Measurements from ENCODE around the gene NLN. TPM values are rescaled to one million over a fixed set of nuclear protein-coding genes. Genes with fewer than 3 reads are reported as not detected.

The NLN gene
- total and polyA plus RNA-seq, 2 of the 4 experiments (the other 2 are of a cell fraction), result 19.1 to 37.1 TPM

DNA sequence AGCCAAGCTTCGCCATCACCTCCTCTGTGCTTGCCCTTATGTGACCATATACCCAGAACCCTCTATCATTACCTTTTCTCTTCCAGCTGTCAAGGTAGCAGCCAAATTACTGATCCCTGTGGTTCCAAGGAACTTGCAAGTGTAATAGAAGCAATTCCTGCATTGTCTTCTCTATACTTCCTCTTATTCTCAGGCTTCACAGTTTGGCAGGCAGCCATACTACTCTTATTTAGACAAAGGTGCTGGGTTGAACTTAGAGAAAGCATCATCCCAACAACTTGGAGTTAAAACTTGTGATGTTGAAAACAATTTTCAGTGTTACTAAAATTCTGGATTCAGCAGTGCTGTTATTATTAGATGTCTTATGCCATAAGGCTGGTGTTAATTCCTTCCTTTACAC, 93.2 kb downstream of the NLN start:
- H2BK5ac ChIP-seq (ENCODE audit: low read depth, low read length, poor library complexity, severe bottlenecking), result no peak overlapping the region
- DNase-seq, result no peak
- POLR2A ChIA-PET (ENCODE audit: unreplicated experiment), result no interaction called here

More for the DNA sequence above, 93.2 kb downstream of the NLN start:
- Histone ChIP-seq H3K4ac (ENCODE audit: low read depth, low read length) (no peak overlapping the region), H3K36me3 (ENCODE audit: control insufficient read depth, insufficient read depth, low read length) (peaks cover 7% of the 10 kb centered on the region), H4K5ac (ENCODE audit: low read depth, low read length) (no peak overlapping the region), H3K4me2 (ENCODE audit: low read depth, low read length) (no peak overlapping the region), H2AFZ (replicated peaks; ENCODE audit: low read length, poor library complexity) (no peak overlapping the region), H3K14ac (replicated peaks; ENCODE audit: low read depth, low read length) (no peak overlapping the region), H3K4me3 (ENCODE audit: insufficient read depth, low read depth, low read length) (no peak overlapping the region), H2BK15ac (ENCODE audit: low read depth, low read length) (no peak overlapping the region), H3K23ac (ENCODE audit: low read depth, low read length) (no peak overlapping the region), H3K27ac (ENCODE audit: insufficient read depth, low read length) (no peak overlapping the region), H3K56ac (ENCODE audit: extremely low read depth, insufficient read depth, low read length) (no peak overlapping the region), H4K8ac (ENCODE audit: low read depth in 2 of 2, low read length in 2 of 2) (no peak overlapping the region), H3K9me1 (ENCODE audit: insufficient read depth, low read length) (peaks cover 1% of the 10 kb centered on the region; the same call in 1 of the 2 replicates), H2AK9ac (replicated peaks; ENCODE audit: low read depth, low read length, poor library complexity) (no peak overlapping the region), H4K20me1 (ENCODE audit: insufficient read depth, low read length) (no peaks in the 10 kb centered on the region), H3K4me1 (ENCODE audit: control insufficient read depth, insufficient read depth, low read length) (peaks cover 7% of the 10 kb centered on the region), H3K9ac (ENCODE audit: low read depth, low read length) (no peak overlapping the region), H4K91ac (ENCODE audit: insufficient read depth, low read depth, low read length) (peak overlapping the region; percentile 18; the same call in 1 of the 2 replicates), H3K79me1 (ENCODE audit: low read depth in 1 of 2, low read length in 2 of 2) (peaks cover 0 to 13% of the 10 kb centered on the region in 2 experiments; a peak in 2 of 4 replicates), H2BK120ac (ENCODE audit: low read depth, low read length) (no peak overlapping the region), H3K27me3 (ENCODE audit: control insufficient read depth, insufficient read depth, low read length) (no peaks in the 10 kb centered on the region), H2BK20ac (ENCODE audit: low read depth, low read length) (no peak overlapping the region), H2AK5ac (ENCODE audit: low read depth, low read length) (peak overlapping the region; percentile 27; the same call in 1 of the 2 replicates), H3K9me3 (ENCODE audit: control insufficient read depth, insufficient read depth, low read length) (no peaks in the 10 kb centered on the region), H3K18ac (ENCODE audit: low read depth, low read length) (no peak overlapping the region)
- in situ Hi-C loops (cut with MboI; ENCODE audit: low sequenced_read_pairs), result no loop called here
- CTCF ChIA-PET, result interaction anchor here (0.7 kb wide), 1 partner anchor 147 kb away, joined by 3 read pairs; no protein-coding TSS in a partner anchor
- ATAC-seq (ENCODE audit: low read depth), result no peak
- TF ChIP-seq MAFK (IDR thresholded peaks at IDR 0.05; ENCODE audit: low read depth, low read length) (no peak), RFX5 (IDR thresholded peaks at IDR 0.05; ENCODE audit: low read depth, low read length) (no peak), BHLHE40 (IDR thresholded peaks at IDR 0.05; ENCODE audit: low read depth, low read length) (no peak), FOS (IDR thresholded peaks at IDR 0.05; ENCODE audit: low read depth, low read length) (no peak), MAZ (IDR thresholded peaks at IDR 0.05; ENCODE audit: borderline replicate concordance, low read depth, low read length) (no peak), RCOR1 (IDR thresholded peaks at IDR 0.05; ENCODE audit: insufficient replicate concordance, low read length) (no peak), NFE2L2 (IDR thresholded peaks at IDR 0.05; ENCODE audit: low read depth, low read length) (no peak), RAD21 (IDR thresholded peaks at IDR 0.05; ENCODE audit: low read length) (no peak), MXI1 (IDR thresholded peaks at IDR 0.05; ENCODE audit: borderline replicate concordance, low read depth, low read length) (no peak), CEBPB (IDR thresholded peaks at IDR 0.05; ENCODE audit: low read depth, low read length) (no peak), CHD1 (IDR thresholded peaks at IDR 0.05; ENCODE audit: low read depth, low read length) (no peak), SMC3 (IDR thresholded peaks at IDR 0.05; ENCODE audit: low read depth, low read length) (no peak), POLR2A (IDR thresholded peaks at IDR 0.05; ENCODE audit: low read depth, low read length) (no peak)
- TF ChIP-seq, protein P1, sequence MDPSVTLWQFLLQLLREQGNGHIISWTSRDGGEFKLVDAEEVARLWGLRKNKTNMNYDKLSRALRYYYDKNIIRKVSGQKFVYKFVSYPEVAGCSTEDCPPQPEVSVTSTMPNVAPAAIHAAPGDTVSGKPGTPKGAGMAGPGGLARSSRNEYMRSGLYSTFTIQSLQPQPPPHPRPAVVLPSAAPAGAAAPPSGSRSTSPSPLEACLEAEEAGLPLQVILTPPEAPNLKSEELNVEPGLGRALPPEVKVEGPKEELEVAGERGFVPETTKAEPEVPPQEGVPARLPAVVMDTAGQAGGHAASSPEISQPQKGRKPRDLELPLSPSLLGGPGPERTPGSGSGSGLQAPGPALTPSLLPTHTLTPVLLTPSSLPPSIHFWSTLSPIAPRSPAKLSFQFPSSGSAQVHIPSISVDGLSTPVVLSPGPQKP (IDR thresholded peaks at IDR 0.05; ENCODE audit: borderline replicate concordance, low read depth, low read length), result no peak
- TF ChIP-seq, protein P2, sequence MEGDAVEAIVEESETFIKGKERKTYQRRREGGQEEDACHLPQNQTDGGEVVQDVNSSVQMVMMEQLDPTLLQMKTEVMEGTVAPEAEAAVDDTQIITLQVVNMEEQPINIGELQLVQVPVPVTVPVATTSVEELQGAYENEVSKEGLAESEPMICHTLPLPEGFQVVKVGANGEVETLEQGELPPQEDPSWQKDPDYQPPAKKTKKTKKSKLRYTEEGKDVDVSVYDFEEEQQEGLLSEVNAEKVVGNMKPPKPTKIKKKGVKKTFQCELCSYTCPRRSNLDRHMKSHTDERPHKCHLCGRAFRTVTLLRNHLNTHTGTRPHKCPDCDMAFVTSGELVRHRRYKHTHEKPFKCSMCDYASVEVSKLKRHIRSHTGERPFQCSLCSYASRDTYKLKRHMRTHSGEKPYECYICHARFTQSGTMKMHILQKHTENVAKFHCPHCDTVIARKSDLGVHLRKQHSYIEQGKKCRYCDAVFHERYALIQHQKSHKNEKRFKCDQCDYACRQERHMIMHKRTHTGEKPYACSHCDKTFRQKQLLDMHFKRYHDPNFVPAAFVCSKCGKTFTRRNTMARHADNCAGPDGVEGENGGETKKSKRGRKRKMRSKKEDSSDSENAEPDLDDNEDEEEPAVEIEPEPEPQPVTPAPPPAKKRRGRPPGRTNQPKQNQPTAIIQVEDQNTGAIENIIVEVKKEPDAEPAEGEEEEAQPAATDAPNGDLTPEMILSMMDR (conservative IDR thresholded peaks at IDR 0.05; ENCODE audit: low read depth, low read length), result no peak
- TF ChIP-seq, protein P3, sequence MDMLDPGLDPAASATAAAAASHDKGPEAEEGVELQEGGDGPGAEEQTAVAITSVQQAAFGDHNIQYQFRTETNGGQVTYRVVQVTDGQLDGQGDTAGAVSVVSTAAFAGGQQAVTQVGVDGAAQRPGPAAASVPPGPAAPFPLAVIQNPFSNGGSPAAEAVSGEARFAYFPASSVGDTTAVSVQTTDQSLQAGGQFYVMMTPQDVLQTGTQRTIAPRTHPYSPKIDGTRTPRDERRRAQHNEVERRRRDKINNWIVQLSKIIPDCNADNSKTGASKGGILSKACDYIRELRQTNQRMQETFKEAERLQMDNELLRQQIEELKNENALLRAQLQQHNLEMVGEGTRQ (IDR thresholded peaks at IDR 0.05; ENCODE audit: low read depth, low read length), result no peak
- no TSS peak for BruUV-seq (replicated peaks)
- WGBS, 2 experiments (ENCODE audit: extremely low coverage in 2 of 2, insufficient read length in 1 of 2), result 100% methylated on average over 1 of the region's 1 CpG; no CpG with 5 or more reads in 1 of the 2 experiments
- dilution Hi-C loops (cut with HindIII; ENCODE audit: low sequenced_read_pairs, unreplicated experiment), result no loop called here
- intact Hi-C loops (cut with micrococcal nuclease), result no loop called here
